IPS-20b (cell line): ENCODE measurements around the gene NBR1.
"Not testable (repeated sequence)": the region's sequence is repeated elsewhere in the genome, so short reads cannot be mapped to it uniquely, and the experiment has no call there.

Source experiments
- H3K27ac ChIP-seq: one replicate; pipeline ENCODE4 v1.5.1; 2013; ENCODE audit warnings: low read length
- H3K27me3 ChIP-seq: 2 replicates; pipeline ENCODE4 v1.6.1; 2013; ENCODE audit warnings: mild to moderate bottlenecking, low read length, inconsistent platforms; ENCODE audit not compliant: insufficient read depth
- H3K36me3 ChIP-seq: 2 replicates; pipeline ENCODE4 v1.6.1; 2013; ENCODE audit warnings: low read depth, mild to moderate bottlenecking, inconsistent platforms, low read length, moderate library complexity; ENCODE audit not compliant: insufficient read depth
- H3K4me1 ChIP-seq: 2 replicates; pipeline ENCODE4 v1.6.1; 2013; ENCODE audit warnings: mild to moderate bottlenecking, control low read depth, inconsistent platforms, low read length, moderate library complexity; ENCODE audit not compliant: insufficient read depth
- H3K4me3 ChIP-seq: 2 replicates; pipeline ENCODE4 v1.5.1; 2013; ENCODE audit warnings: mild to moderate bottlenecking, low read length, inconsistent platforms
- H3K9ac ChIP-seq: 2 replicates; pipeline ENCODE4 v1.6.1; 2013; ENCODE audit warnings: low read depth, mild to moderate bottlenecking, inconsistent platforms, low read length, moderate library complexity
- H3K9me3 ChIP-seq: 2 replicates; pipeline ENCODE4 v1.6.1; 2013; ENCODE audit warnings: mild to moderate bottlenecking, low read depth, low read length, inconsistent platforms; ENCODE audit not compliant: insufficient read depth

NBR1 gene

GRCh38 chr17:43136574-43136973 is 34.4 kb upstream of the NBR1 start:
- peaks cover 28% of the 10 kb centered on the region for H3K36me3 ChIP-seq
- H3K9me3 ChIP-seq, H3K27ac ChIP-seq, H3K4me3 ChIP-seq, H3K4me1 ChIP-seq, H3K27me3 ChIP-seq, H3K9ac ChIP-seq: not testable (repeated sequence)

GRCh38 chr17:43138531-43138930 is 32.5 kb upstream of the NBR1 start:
- H3K36me3 ChIP-seq, result peaks cover 24% of the 10 kb centered on the region
- not testable (repeated sequence) for H3K27me3 ChIP-seq, H3K4me3 ChIP-seq, H3K9me3 ChIP-seq, H3K4me1 ChIP-seq, H3K9ac ChIP-seq, H3K27ac ChIP-seq

GRCh38 chr17:43140396-43141332 is 30.4 kb upstream of the NBR1 start:
- Histone ChIP-seq H3K9me3 (no peaks in the 10 kb centered on the region), H3K36me3 (peaks cover 4% of the 10 kb centered on the region; the same call in 1 of the 2 replicates), H3K4me1 (no peaks in the 10 kb centered on the region), H3K9ac (no peak overlapping the region), H3K27ac (no peak overlapping the region), H3K27me3 (no peaks in the 10 kb centered on the region), H3K4me3 (no peak overlapping the region)

GRCh38 chr17:43142153-43142552 is 28.9 kb upstream of the NBR1 start:
- no peaks in the 10 kb centered on the region for H3K27me3 ChIP-seq
- peaks cover 4% of the 10 kb centered on the region; the same call in 1 of the 2 replicates for H3K36me3 ChIP-seq
- no peak overlapping the region for H3K9ac ChIP-seq
- no peaks in the 10 kb centered on the region for H3K4me1 ChIP-seq
- H3K4me3 ChIP-seq, result no peak overlapping the region
- no peak overlapping the region for H3K27ac ChIP-seq
- H3K9me3 ChIP-seq, result no peaks in the 10 kb centered on the region

- Histone ChIP-seq H3K4me3 (no peak overlapping the region), H3K27ac (no peak overlapping the region), H3K36me3 (peaks cover 4% of the 10 kb centered on the region; the same call in 1 of the 2 replicates), H3K27me3 (no peaks in the 10 kb centered on the region), H3K9ac (no peak overlapping the region), H3K4me1 (no peaks in the 10 kb centered on the region), H3K9me3 (no peaks in the 10 kb centered on the region)
Observed at GRCh38 chr17:43143201-43143600, 27.8 kb upstream of the NBR1 start.

- no peaks in the 10 kb centered on the region for H3K4me1 ChIP-seq
- no peaks in the 10 kb centered on the region for H3K9me3 ChIP-seq
- H3K27ac ChIP-seq, result no peak overlapping the region
- peaks cover 4% of the 10 kb centered on the region; the same call in 1 of the 2 replicates for H3K36me3 ChIP-seq
- H3K9ac ChIP-seq, result no peak overlapping the region
- H3K27me3 ChIP-seq, result no peaks in the 10 kb centered on the region
- H3K4me3 ChIP-seq, result no peak overlapping the region
Observed at GRCh38 chr17:43146649-43147048, 24.4 kb upstream of the NBR1 start.

- H3K27ac ChIP-seq, result no peak overlapping the region
- no peak overlapping the region for H3K9ac ChIP-seq
- no peaks in the 10 kb centered on the region for H3K36me3 ChIP-seq
- no peaks in the 10 kb centered on the region for H3K27me3 ChIP-seq
- H3K4me1 ChIP-seq, result no peaks in the 10 kb centered on the region
- no peak overlapping the region for H3K4me3 ChIP-seq
- H3K9me3 ChIP-seq, result no peaks in the 10 kb centered on the region
Observed at GRCh38 chr17:43151880-43152456, 19.0 kb upstream of the NBR1 start.

- H3K9me3 ChIP-seq, H3K4me1 ChIP-seq, H3K4me3 ChIP-seq, H3K9ac ChIP-seq, H3K36me3 ChIP-seq, H3K27me3 ChIP-seq, H3K27ac ChIP-seq: not testable (repeated sequence)
Observed at GRCh38 chr17:43153197-43153835, 17.7 kb upstream of the NBR1 start.

GRCh38 chr17:43155666-43156065 is 15.3 kb upstream of the NBR1 start:
- H3K36me3 ChIP-seq, result no peaks in the 10 kb centered on the region
- no peak overlapping the region for H3K9ac ChIP-seq
- no peak overlapping the region for H3K27ac ChIP-seq
- no peaks in the 10 kb centered on the region for H3K27me3 ChIP-seq
- no peak overlapping the region for H3K4me3 ChIP-seq
- H3K9me3 ChIP-seq, result no peaks in the 10 kb centered on the region
- no peaks in the 10 kb centered on the region for H3K4me1 ChIP-seq

- H3K9ac ChIP-seq, H3K36me3 ChIP-seq, H3K9me3 ChIP-seq: not testable (repeated sequence)
Observed at GRCh38 chr17:43159232-43159631, 11.8 kb upstream of the NBR1 start.

GRCh38 chr17:43159957-43160356 is 11.1 kb upstream of the NBR1 start:
- not testable (repeated sequence) for H3K27ac ChIP-seq, H3K4me1 ChIP-seq, H3K9ac ChIP-seq, H3K4me3 ChIP-seq, H3K9me3 ChIP-seq, H3K36me3 ChIP-seq, H3K27me3 ChIP-seq

More at GRCh38 chr17:43159232-43159631, 11.8 kb upstream of the NBR1 start:
- not testable (repeated sequence) for H3K27ac ChIP-seq, H3K4me1 ChIP-seq, H3K27me3 ChIP-seq, H3K4me3 ChIP-seq

GRCh38 chr17:43165971-43166370 is 5.0 kb upstream of the NBR1 start:
- H3K27me3 ChIP-seq, H3K9ac ChIP-seq, H3K4me3 ChIP-seq, H3K27ac ChIP-seq, H3K9me3 ChIP-seq, H3K36me3 ChIP-seq, H3K4me1 ChIP-seq: not testable (repeated sequence)
